Panc1 (cell line): ENCODE results near the gene MYO7B.

Experiments used
- REST ChIP-seq, 2 experiments: IDR thresholded peaks; 2 replicates each; pipeline ENCODE4 v1.6.1; 2011 to 2012; ENCODE audit warnings: low read depth in 2 of 2, control low read depth in 1 of 2, low read length in 1 of 2, mild to moderate bottlenecking in 1 of 2, moderate library complexity in 1 of 2; ENCODE audit not compliant: insufficient read depth in 1 of 2
- TCF7L2 ChIP-seq: IDR thresholded peaks from 2 replicates; pipeline ENCODE4 v1.6.1; 2011; ENCODE audit warnings: mild to moderate bottlenecking, low read depth, low read length, inconsistent platforms
- TF ChIP-seq, protein P1 (sequence below): fragments of 450-650 bp; IDR thresholded peaks from 2 replicates; pipeline ENCODE4 v1.5.1; 2017; ENCODE audit warnings: mild to moderate bottlenecking

DNA sequence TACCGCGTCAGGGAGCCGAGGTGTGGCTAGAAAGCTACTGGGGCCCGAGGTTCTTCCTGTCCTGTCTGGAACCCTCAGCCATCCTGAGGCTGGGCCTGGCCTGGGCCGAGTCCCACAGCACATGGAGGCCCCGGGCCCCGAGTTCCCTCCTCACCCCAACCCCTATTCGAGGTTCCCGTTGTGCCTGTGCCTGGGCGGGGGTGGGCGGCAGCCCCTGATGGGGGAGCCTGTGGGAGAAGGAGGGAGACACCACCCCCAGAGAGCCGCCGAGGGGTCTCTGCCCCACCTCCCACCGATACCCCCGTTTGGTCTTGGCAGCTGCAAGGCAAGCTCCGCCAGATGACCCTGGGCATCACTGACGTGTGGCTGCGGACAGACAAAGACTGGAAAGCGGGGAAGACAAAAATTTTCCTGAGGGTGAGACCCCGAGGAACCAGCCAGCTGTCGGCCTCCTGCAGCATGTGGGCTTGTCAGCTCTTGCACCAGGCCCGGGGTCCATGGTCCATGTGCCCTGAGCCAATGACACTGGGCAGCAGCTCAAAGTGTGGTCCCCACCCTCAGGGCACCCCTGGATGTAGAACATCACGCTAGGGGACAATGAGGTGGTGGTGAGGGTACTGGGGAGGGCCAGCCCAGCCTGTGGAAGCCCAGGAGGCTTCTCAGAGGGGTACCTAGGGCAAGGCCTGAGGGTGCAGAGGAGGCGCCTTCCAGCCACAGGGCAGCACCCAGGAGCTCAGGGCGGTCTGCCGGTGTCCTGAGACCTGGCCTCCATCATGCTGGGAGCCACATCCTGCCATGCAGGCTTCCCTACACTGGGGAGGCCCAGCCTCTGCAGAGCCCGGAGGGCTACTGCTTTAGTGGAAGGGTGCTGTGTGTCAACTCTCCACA is 58.0 kb downstream of the MYO7B start:
- TF ChIP-seq, protein P1, sequence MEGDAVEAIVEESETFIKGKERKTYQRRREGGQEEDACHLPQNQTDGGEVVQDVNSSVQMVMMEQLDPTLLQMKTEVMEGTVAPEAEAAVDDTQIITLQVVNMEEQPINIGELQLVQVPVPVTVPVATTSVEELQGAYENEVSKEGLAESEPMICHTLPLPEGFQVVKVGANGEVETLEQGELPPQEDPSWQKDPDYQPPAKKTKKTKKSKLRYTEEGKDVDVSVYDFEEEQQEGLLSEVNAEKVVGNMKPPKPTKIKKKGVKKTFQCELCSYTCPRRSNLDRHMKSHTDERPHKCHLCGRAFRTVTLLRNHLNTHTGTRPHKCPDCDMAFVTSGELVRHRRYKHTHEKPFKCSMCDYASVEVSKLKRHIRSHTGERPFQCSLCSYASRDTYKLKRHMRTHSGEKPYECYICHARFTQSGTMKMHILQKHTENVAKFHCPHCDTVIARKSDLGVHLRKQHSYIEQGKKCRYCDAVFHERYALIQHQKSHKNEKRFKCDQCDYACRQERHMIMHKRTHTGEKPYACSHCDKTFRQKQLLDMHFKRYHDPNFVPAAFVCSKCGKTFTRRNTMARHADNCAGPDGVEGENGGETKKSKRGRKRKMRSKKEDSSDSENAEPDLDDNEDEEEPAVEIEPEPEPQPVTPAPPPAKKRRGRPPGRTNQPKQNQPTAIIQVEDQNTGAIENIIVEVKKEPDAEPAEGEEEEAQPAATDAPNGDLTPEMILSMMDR = no peak
- TF ChIP-seq TCF7L2 (no peak), REST (IDR thresholded peaks at IDR 0.05; ENCODE audit: insufficient read depth in 1 of 2, low read depth in 2 of 2, low read length in 1 of 2) (no peak)
